ENCODE measurements around the gene PELI3.

- TF ChIP-seq CTCF (IDR thresholded peaks at IDR 0.05; ENCODE audit: low read depth, low read length) (no peak), POLR2A (IDR thresholded peaks at IDR 0.05; ENCODE audit: extremely low read depth, insufficient read length) (no peak)
These were observed 442 bp downstream of the PELI3 start for GRCh38 chr11:66467034-66467659.

All from NB4 (cell line).